Heart left ventricle (tissue), 13 donors: Measurements from ENCODE around the gene C1orf122.

Experiments used
- POLR2A ChIP-seq, 2 donors: fragments of 450-650 bp; IDR thresholded peaks; one replicate each; pipeline ENCODE4 v1.6.1; 2017; ENCODE audit warnings: antibody characterized with exemption in 2 of 2, mild to moderate bottlenecking in 2 of 2, moderate library complexity in 2 of 2
- TF ChIP-seq, protein P1 (sequence below), 12 donors: fragments of 200-600 bp; sonication (generic) in 4 of 12; IDR thresholded peaks; one replicate each; pipeline versions ENCODE4 v1.5.0 to v1.8.0; 2018 to 2022; ENCODE audit warnings: antibody characterized with exemption in 12 of 12, mild to moderate bottlenecking in 5 of 12
- donor health status: ischemic (EF 13 %, LVEDD 7.1; RV severe dilation, severe dysfunction).
- donor health status: DM: no; HTN: yes; CAD: no.
- donor health status: DM: no; HTN: no; CAD: no.
- donor health status: ischemic (EF 25% LVEDD 6.9; RV normal size, moderate dysfunction).
- donor health status: ischemic (EF 25% LVEDD 5.7; RV mildly dilated, moderate dysfunction).
- donor health status: ischemic (EF 35%, LVEDD 5.7; RV mildly dilated, moderate dysfunction).
- donor health status: nonischemic (EF 11% LVEDD 7.7; RV severe dilation, severe dysfunction).
- donor health status: DM: yes; HTN: yes; CAD: no.
- donor health status: PGD.
- donor health status: ischemic (EF 29% LVEDD 5.4; RV normal size, mild dysfunction).
- donor health status: nonischemic (EF 23%, LVEDD 6.1; RV moderate dilation, normal function).

DNA sequence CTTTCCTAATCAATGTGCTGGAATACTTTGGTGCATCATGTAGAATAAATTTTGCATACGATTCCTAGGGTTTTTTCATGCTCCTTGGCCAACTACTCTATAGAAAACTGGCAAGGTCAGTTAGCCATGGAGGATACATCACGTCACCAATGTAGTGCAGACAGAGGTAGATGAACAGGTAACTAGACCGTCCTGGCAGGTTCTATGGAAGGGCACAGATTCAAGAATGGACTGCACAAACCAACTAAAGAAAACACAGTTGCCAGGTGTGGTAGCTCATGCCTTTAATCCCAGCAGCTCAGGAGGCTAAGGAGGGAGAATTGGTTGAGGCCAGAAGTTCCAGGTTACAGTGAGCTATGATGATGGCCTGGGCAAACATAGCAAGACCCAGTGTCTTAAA lies 41.9 kb downstream of the C1orf122 start:
- no peak for TF ChIP-seq POLR2A (IDR thresholded peaks at IDR 0.05)
- TF ChIP-seq, protein P1, sequence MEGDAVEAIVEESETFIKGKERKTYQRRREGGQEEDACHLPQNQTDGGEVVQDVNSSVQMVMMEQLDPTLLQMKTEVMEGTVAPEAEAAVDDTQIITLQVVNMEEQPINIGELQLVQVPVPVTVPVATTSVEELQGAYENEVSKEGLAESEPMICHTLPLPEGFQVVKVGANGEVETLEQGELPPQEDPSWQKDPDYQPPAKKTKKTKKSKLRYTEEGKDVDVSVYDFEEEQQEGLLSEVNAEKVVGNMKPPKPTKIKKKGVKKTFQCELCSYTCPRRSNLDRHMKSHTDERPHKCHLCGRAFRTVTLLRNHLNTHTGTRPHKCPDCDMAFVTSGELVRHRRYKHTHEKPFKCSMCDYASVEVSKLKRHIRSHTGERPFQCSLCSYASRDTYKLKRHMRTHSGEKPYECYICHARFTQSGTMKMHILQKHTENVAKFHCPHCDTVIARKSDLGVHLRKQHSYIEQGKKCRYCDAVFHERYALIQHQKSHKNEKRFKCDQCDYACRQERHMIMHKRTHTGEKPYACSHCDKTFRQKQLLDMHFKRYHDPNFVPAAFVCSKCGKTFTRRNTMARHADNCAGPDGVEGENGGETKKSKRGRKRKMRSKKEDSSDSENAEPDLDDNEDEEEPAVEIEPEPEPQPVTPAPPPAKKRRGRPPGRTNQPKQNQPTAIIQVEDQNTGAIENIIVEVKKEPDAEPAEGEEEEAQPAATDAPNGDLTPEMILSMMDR (IDR thresholded peaks at IDR 0.05): no peak
